KMS-11 (cell line): Measurements from ENCODE around the gene MTAP.

Experiments used
- H2AFZ ChIP-seq: fragments of 200-600 bp; sonication (generic); 2 replicates; pipeline ENCODE4 v1.6.1; 2016; ENCODE audit warnings: antibody characterized with exemption, mixed run types, low read depth
- H3K27ac ChIP-seq: fragments of 200-600 bp; sonication (generic); 2 replicates; pipeline ENCODE4 v1.6.1; 2016; ENCODE audit warnings: mild to moderate bottlenecking, mixed run types
- H3K27me3 ChIP-seq: fragments of 200-600 bp; sonication (generic); 2 replicates; pipeline ENCODE4 v1.6.1; 2017; ENCODE audit warnings: mild to moderate bottlenecking, low read depth, mixed run types, moderate library complexity; ENCODE audit not compliant: insufficient read depth
- H3K36me3 ChIP-seq: fragments of 200-600 bp; sonication (generic); 2 replicates; pipeline ENCODE4 v1.6.1; 2017; ENCODE audit warnings: mild to moderate bottlenecking, mixed run types; ENCODE audit not compliant: insufficient read depth
- H3K4me1 ChIP-seq: fragments of 200-600 bp; sonication (generic); 2 replicates; pipeline ENCODE4 v1.6.1; 2016; ENCODE audit warnings: mild to moderate bottlenecking, low read depth, mixed run types; ENCODE audit not compliant: poor library complexity, severe bottlenecking
- H3K4me2 ChIP-seq: fragments of 200-600 bp; sonication (generic); 2 replicates; pipeline ENCODE4 v1.7.0; 2016; ENCODE audit warnings: mild to moderate bottlenecking, mixed run types
- H3K4me3 ChIP-seq: fragments of 200-600 bp; sonication (generic); IDR thresholded peaks from 2 replicates; pipeline ENCODE4 v1.6.1; 2017; ENCODE audit warnings: low read depth, low read length, mixed read lengths; ENCODE audit not compliant: insufficient read depth
- H3K79me2 ChIP-seq: fragments of 200-600 bp; sonication (generic); 2 replicates; pipeline ENCODE4 v1.6.1; 2016; ENCODE audit warnings: low read depth, mixed run types; ENCODE audit not compliant: insufficient read depth
- H3K9ac ChIP-seq: fragments of 200-600 bp; sonication (generic); 2 replicates; pipeline ENCODE4 v1.6.1; 2016; ENCODE audit warnings: mild to moderate bottlenecking, mixed run types
- H4K20me1 ChIP-seq: fragments of 200-600 bp; sonication (generic); 2 replicates; pipeline ENCODE4 v1.6.1; 2016; ENCODE audit warnings: mild to moderate bottlenecking, mixed run types; ENCODE audit not compliant: insufficient read depth
- CTCF ChIP-seq: fragments of 200-600 bp; sonication (generic); conservative IDR thresholded peaks from 2 replicates; pipeline ENCODE4 v1.6.1; 2017; ENCODE audit warnings: low read depth, mild to moderate bottlenecking, antibody characterized with exemption, low read length, moderate library complexity, mixed read lengths

The MTAP gene

GRCh38 chr9:21803649-21804048 lies 1.2 kb downstream of the MTAP start:
- Histone ChIP-seq H3K27me3 (no peaks in the 10 kb centered on the region), H3K36me3 (peaks cover 3% of the 10 kb centered on the region; the same call in 1 of the 2 replicates), H3K27ac (peak overlapping the region; percentile 80), H3K4me2 (peak overlapping the region; percentile 99), H3K4me3 (no peak overlapping the region), H4K20me1 (peaks cover 16% of the 10 kb centered on the region), H3K9ac (peak overlapping the region; percentile 90), H3K4me1 (peaks cover 47% of the 10 kb centered on the region), H3K79me2 (peaks cover 66% of the 10 kb centered on the region), H2AFZ (peak overlapping the region; percentile 96; the same call in 1 of the 2 replicates)
- TF ChIP-seq CTCF: no peak

GRCh38 chr9:21804331-21804730 lies 1.9 kb downstream of the MTAP start:
- peak overlapping the region; percentile 90 for H3K9ac ChIP-seq
- peaks cover 16% of the 10 kb centered on the region for H4K20me1 ChIP-seq
- H3K4me3 ChIP-seq: no peak overlapping the region
- peak overlapping the region; percentile 80; the same call in 1 of the 2 replicates for H3K27ac ChIP-seq
- no peak overlapping the region for H2AFZ ChIP-seq
- peaks cover 52% of the 10 kb centered on the region for H3K4me1 ChIP-seq
- no peak for TF ChIP-seq CTCF
- peak overlapping the region; percentile 99 for H3K4me2 ChIP-seq
- H3K36me3 ChIP-seq: peaks cover 3% of the 10 kb centered on the region; the same call in 1 of the 2 replicates
- H3K27me3 ChIP-seq: no peaks in the 10 kb centered on the region
- peaks cover 72% of the 10 kb centered on the region for H3K79me2 ChIP-seq

GRCh38 chr9:21804791-21805190 lies 2.4 kb downstream of the MTAP start:
- no peak for TF ChIP-seq CTCF
- no peak overlapping the region for H3K4me3 ChIP-seq
- H4K20me1 ChIP-seq: peaks cover 16% of the 10 kb centered on the region
- no peak overlapping the region for H3K9ac ChIP-seq
- H2AFZ ChIP-seq: no peak overlapping the region
- H3K27ac ChIP-seq: no peak overlapping the region
- H3K27me3 ChIP-seq: no peaks in the 10 kb centered on the region
- peak overlapping the region; percentile 99 for H3K4me2 ChIP-seq
- H3K79me2 ChIP-seq: peaks cover 77% of the 10 kb centered on the region
- H3K4me1 ChIP-seq: peaks cover 52% of the 10 kb centered on the region
- peaks cover 3% of the 10 kb centered on the region; the same call in 1 of the 2 replicates for H3K36me3 ChIP-seq

GRCh38 chr9:21806644-21807043 lies 4.2 kb downstream of the MTAP start:
- Histone ChIP-seq H3K4me2 (no peak overlapping the region; the same call in 1 of the 2 replicates), H4K20me1 (peaks cover 16% of the 10 kb centered on the region), H3K9ac (no peak overlapping the region), H3K79me2 (peaks cover 92% of the 10 kb centered on the region), H2AFZ (no peak overlapping the region), H3K27ac (no peak overlapping the region), H3K4me1 (peaks cover 49% of the 10 kb centered on the region), H3K36me3 (peaks cover 3% of the 10 kb centered on the region; the same call in 1 of the 2 replicates), H3K4me3 (no peak overlapping the region), H3K27me3 (no peaks in the 10 kb centered on the region)
- no peak for TF ChIP-seq CTCF
